H9 (cell line): Measurements from ENCODE around the gene IFNL3. TPM values are rescaled to one million over a fixed set of nuclear protein-coding genes. Genes with fewer than 3 reads are reported as not detected.

ENCODE experiments used
- DNase-seq: peaks from one replicate; pipeline ENCODE4 v3.0.0-alpha.2; 2017
- H2AFZ ChIP-seq: one replicate; pipeline ENCODE4 v1.6.1; 2013; ENCODE audit warnings: mild to moderate bottlenecking, low read length, control low read depth, moderate library complexity
- H2AK5ac ChIP-seq: 2 replicates; pipeline ENCODE4 v1.6.1; 2013; ENCODE audit warnings: low read length, control low read depth, mixed read lengths; ENCODE audit not compliant: insufficient read length
- H2BK120ac ChIP-seq: one replicate; pipeline ENCODE4 v1.6.1; 2013; ENCODE audit warnings: low read depth, mild to moderate bottlenecking, low read length, control low read depth, inconsistent platforms; ENCODE audit not compliant: poor library complexity, severe bottlenecking
- H2BK12ac ChIP-seq: 2 replicates; pipeline ENCODE4 v1.6.1; 2013; ENCODE audit warnings: low read length, control low read depth, mixed read lengths, low read depth; ENCODE audit not compliant: insufficient read length
- H2BK15ac ChIP-seq: 2 replicates; pipeline ENCODE4 v1.6.1; 2013; ENCODE audit warnings: low read depth, low read length, control low read depth
- H2BK20ac ChIP-seq: one replicate; pipeline ENCODE4 v1.6.1; 2013; ENCODE audit warnings: low read depth, mild to moderate bottlenecking, low read length, control low read depth, inconsistent platforms; ENCODE audit not compliant: poor library complexity, severe bottlenecking
- H2BK5ac ChIP-seq: 2 replicates; pipeline ENCODE4 v1.6.1; 2013; ENCODE audit warnings: low read length, control low read depth, mixed read lengths; ENCODE audit not compliant: insufficient read length
- H3K14ac ChIP-seq: 2 replicates; pipeline ENCODE4 v1.6.1; 2013; ENCODE audit warnings: low read length, control low read depth; ENCODE audit not compliant: insufficient read depth
- H3K18ac ChIP-seq: 2 replicates; pipeline ENCODE4 v1.6.1; 2013; ENCODE audit warnings: low read depth, mild to moderate bottlenecking, mixed read lengths, low read length, control low read depth; ENCODE audit not compliant: insufficient read length
- H3K23ac ChIP-seq: 2 replicates; pipeline ENCODE4 v1.6.1; 2013; ENCODE audit warnings: low read length, control low read depth, mixed read lengths, low read depth; ENCODE audit not compliant: insufficient read length
- H3K23me2 ChIP-seq: 2 replicates; pipeline ENCODE4 v1.6.1; 2013; ENCODE audit warnings: low read depth, mild to moderate bottlenecking, mixed read lengths, low read length, control low read depth; ENCODE audit not compliant: insufficient read length, poor library complexity, severe bottlenecking
- H3K27ac ChIP-seq: 2 replicates; pipeline ENCODE4 v1.5.1; 2013; ENCODE audit warnings: low read length, control low read depth, mixed read lengths, low read depth; ENCODE audit not compliant: insufficient read length
- H3K27me3 ChIP-seq: 2 replicates; pipeline ENCODE4 v1.6.1; 2013; ENCODE audit warnings: low read length, control low read depth, inconsistent platforms; ENCODE audit not compliant: insufficient read depth
- H3K4ac ChIP-seq: 2 replicates; pipeline ENCODE4 v1.6.1; 2013; ENCODE audit warnings: low read depth, mild to moderate bottlenecking, control low read depth, inconsistent platforms, low read length, moderate library complexity
- H3K4me1 ChIP-seq: 2 replicates; pipeline ENCODE4 v1.6.1; 2013; ENCODE audit warnings: low read length, control low read depth, inconsistent platforms; ENCODE audit not compliant: insufficient read depth
- H3K4me2 ChIP-seq: 2 replicates; pipeline ENCODE4 v1.6.1; 2013; ENCODE audit warnings: low read length, control low read depth, mixed read lengths; ENCODE audit not compliant: insufficient read length, insufficient read depth
- H3K56ac ChIP-seq: 2 replicates; pipeline ENCODE4 v1.6.1; 2013; ENCODE audit warnings: low read depth, mild to moderate bottlenecking, mixed read lengths, low read length, control low read depth; ENCODE audit not compliant: insufficient read length
- H3K79me1 ChIP-seq: 2 replicates; pipeline ENCODE4 v1.6.1; 2013; ENCODE audit warnings: low read depth, mild to moderate bottlenecking, moderate library complexity, low read length, control low read depth, inconsistent platforms; ENCODE audit not compliant: insufficient read depth, poor library complexity, severe bottlenecking
- H3K79me2 ChIP-seq: 2 replicates; pipeline ENCODE4 v1.6.1; 2013; ENCODE audit warnings: low read length, control low read depth, inconsistent platforms; ENCODE audit not compliant: insufficient read depth
- H3K9ac ChIP-seq: 2 replicates; pipeline ENCODE4 v1.6.1; 2013; ENCODE audit warnings: low read length, control low read depth, mixed read lengths; ENCODE audit not compliant: insufficient read length; ENCODE audit errors: extremely low read depth
- H3K9me3 ChIP-seq: one replicate; pipeline ENCODE4 v1.6.1; 2013; ENCODE audit warnings: low read depth, low read length, inconsistent platforms; ENCODE audit not compliant: control insufficient read depth
- H3T11ph ChIP-seq: one replicate; pipeline ENCODE4 v1.6.1; 2013; ENCODE audit warnings: mild to moderate bottlenecking, low read length, control low read depth, inconsistent platforms
- H4K20me1 ChIP-seq: one replicate; pipeline ENCODE4 v1.6.1; 2013; ENCODE audit not compliant: control insufficient read depth, insufficient read length, insufficient read depth
- H4K5ac ChIP-seq: 2 replicates; pipeline ENCODE4 v1.6.1; 2013; ENCODE audit warnings: low read depth, mild to moderate bottlenecking, mixed read lengths, low read length, control low read depth; ENCODE audit not compliant: insufficient read length
- H4K8ac ChIP-seq: replicated peaks from 2 replicates; pipeline ENCODE4 v1.6.1; 2013; ENCODE audit warnings: low read length, control low read depth, mixed read lengths, low read depth; ENCODE audit not compliant: insufficient read length
- H4K91ac ChIP-seq: 2 replicates; pipeline ENCODE4 v1.6.1; 2013; ENCODE audit warnings: low read depth, mild to moderate bottlenecking, moderate library complexity, mixed read lengths, low read length, control low read depth; ENCODE audit not compliant: insufficient read length
- H3K27ac Mint-ChIP-seq, 3 experiments: 2 replicates in 2 of 3; 3 replicates in 1 of 3; pipeline ENCODE4 v1.8.0; 2020 to 2021; ENCODE audit warnings: mixed read lengths in 3 of 3, mild to moderate bottlenecking in 1 of 3, moderate library complexity in 1 of 3
- H3K27me3 Mint-ChIP-seq: 2 replicates; pipeline ENCODE4 v1.8.0; 2021; ENCODE audit warnings: low read depth, mild to moderate bottlenecking, moderate library complexity, mixed read lengths
- H3K36me3 Mint-ChIP-seq, 3 experiments: 2 replicates in 2 of 3; 3 replicates in 1 of 3; pipeline ENCODE4 v1.8.0; 2020 to 2021; ENCODE audit warnings: low read depth in 3 of 3, mixed read lengths in 3 of 3; ENCODE audit not compliant: insufficient read depth in 1 of 3
- H3K4me1 Mint-ChIP-seq, 2 experiments: 2 replicates each; pipeline ENCODE4 v1.8.0; 2020; ENCODE audit warnings: mixed read lengths in 2 of 2
- H3K4me3 Mint-ChIP-seq, 2 experiments: 2 replicates in 1 of 2; 3 replicates in 1 of 2; pipeline ENCODE4 v1.8.0; 2020 to 2021; ENCODE audit warnings: mild to moderate bottlenecking in 2 of 2, mixed read lengths in 2 of 2, moderate library complexity in 1 of 2
- H3K9me3 Mint-ChIP-seq, 2 experiments: 2 replicates in 1 of 2; 3 replicates in 1 of 2; pipeline ENCODE4 v1.8.0; 2020; ENCODE audit warnings: mild to moderate bottlenecking in 2 of 2, mixed read lengths in 2 of 2, moderate library complexity in 1 of 2
- CTCF ChIP-seq: fragments of 200-600 bp; sonication (generic); conservative IDR thresholded peaks from 3 replicates; pipeline ENCODE4 v1.8.0; 2021; ENCODE audit warnings: antibody characterized with exemption, mild to moderate bottlenecking
- WGBS: extraction: QIAGEN DNeasy Blood & Tissue Kit; methylation state at CpG from one replicate; pipeline ENCODE4 v1.1.7; 2013; ENCODE audit warnings: missing lambda C conversion rate, low lambda C conversion rate, mixed read lengths; ENCODE audit not compliant: insufficient read length; ENCODE audit errors: extremely low coverage; 5-methylcytosine and 5-hydroxymethylcytosine counted together
- total RNA-seq: library from RNA; stranded (reverse); gene quantifications from 2 replicates; pipeline ENCODE4 v1.2.1, GENCODE V29; 2021

Gene IFNL3
- total RNA-seq, 1 experiment from 2014 or later = not detected

DNA sequence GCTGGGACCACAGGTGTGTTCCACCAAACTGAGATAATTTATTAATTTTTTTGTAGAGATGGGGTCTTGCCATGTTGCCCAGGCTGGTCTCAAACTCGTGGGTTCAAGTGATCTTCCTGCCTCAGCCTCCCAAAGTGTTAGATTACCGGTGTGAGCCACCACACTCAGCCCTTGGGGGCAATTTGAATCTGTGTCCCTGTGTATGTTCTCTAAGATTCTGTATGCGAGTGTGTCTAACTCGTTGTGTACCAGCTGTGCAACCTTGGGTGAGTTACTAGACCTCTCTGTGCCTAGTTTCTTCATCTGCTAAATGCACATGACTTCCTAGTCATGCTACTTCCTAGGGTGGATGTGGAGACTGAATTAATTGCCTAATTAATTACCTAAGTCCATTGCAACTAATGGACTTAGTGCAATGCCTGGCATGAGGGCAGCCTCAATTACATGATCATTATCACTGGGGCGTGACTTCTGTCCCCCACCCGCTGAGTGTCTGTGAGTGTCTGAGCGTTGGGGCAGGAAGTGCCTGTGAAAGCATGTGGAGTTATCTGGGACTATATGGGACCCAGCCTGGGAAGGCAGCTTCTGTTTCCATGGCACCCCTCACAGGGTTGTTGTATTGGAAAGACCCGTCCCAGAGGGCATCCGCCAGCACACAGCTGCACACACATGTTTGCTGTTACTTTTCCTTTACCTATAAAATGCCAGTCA, 49.8 kb downstream of the IFNL3 start:
- no peaks in the 10 kb centered on the region for H4K20me1 ChIP-seq
- H3K27ac ChIP-seq = no peak overlapping the region
- H3K9me3 ChIP-seq = no peaks in the 10 kb centered on the region
- H3K27me3 ChIP-seq = peaks cover 7% of the 10 kb centered on the region; the same call in 1 of the 2 replicates
- H3K4me2 ChIP-seq = no peak overlapping the region
- peaks cover 7% of the 10 kb centered on the region for H3K23me2 ChIP-seq
- Mint-ChIP-seq H3K27me3 (peaks cover 58% of the 10 kb centered on the region), H3K27ac (no peak overlapping the region; a peak in 1 of 7 replicates), H3K4me1 (peaks cover 10 to 34% of the 10 kb centered on the region in 2 experiments), H3K4me3 (no peak overlapping the region; a peak in 1 of 5 replicates), H3K9me3 (no peaks in the 10 kb centered on the region; a peak in 1 of 5 replicates), H3K36me3 (no peaks in the 10 kb centered on the region)
- no peak for DNase-seq
- no CpG with 5 or more reads among the region's 9 CpGs for WGBS
- H3K18ac ChIP-seq = no peak overlapping the region
- H3K4ac ChIP-seq = no peak overlapping the region
- H3K23ac ChIP-seq = no peak overlapping the region
- H2AFZ ChIP-seq = no peak overlapping the region
- H3T11ph ChIP-seq = no peak overlapping the region
- no peak overlapping the region for H3K56ac ChIP-seq
- H3K79me1 ChIP-seq = no peaks in the 10 kb centered on the region
- H4K8ac ChIP-seq = no peak overlapping the region
- no peak overlapping the region for H2AK5ac ChIP-seq
- H3K9ac ChIP-seq = no peak overlapping the region
- no peak overlapping the region for H4K5ac ChIP-seq
- H2BK20ac ChIP-seq = no peak overlapping the region
- no peaks in the 10 kb centered on the region for H3K4me1 ChIP-seq
- no peak for TF ChIP-seq CTCF
- H2BK5ac ChIP-seq = no peak overlapping the region
- no peak overlapping the region for H4K91ac ChIP-seq
- no peak overlapping the region for H3K14ac ChIP-seq
- H2BK12ac ChIP-seq = no peak overlapping the region
- no peak overlapping the region for H2BK120ac ChIP-seq
- no peaks in the 10 kb centered on the region for H3K79me2 ChIP-seq
- no peak overlapping the region for H2BK15ac ChIP-seq
